ENCODE data around the gene CDC7.

Gene CDC7

GRCh38 chr1:91549041-91549735 lies 48.5 kb downstream of the CDC7 start:
- DNase-seq (ENCODE audit: low read depth): no peak

- DNase-seq (ENCODE audit: low read depth): no peak
Measured at GRCh38 chr1:91550961-91551360, 50.3 kb downstream of the CDC7 start.

- no peak for DNase-seq (ENCODE audit: low read depth)
Measured at GRCh38 chr1:91552091-91552490, 51.4 kb downstream of the CDC7 start.

GRCh38 chr1:91552596-91552995 lies 51.9 kb downstream of the CDC7 start:
- no peak for DNase-seq (ENCODE audit: low read depth)

GRCh38 chr1:91553177-91553591 lies 52.5 kb downstream of the CDC7 start:
- DNase-seq (ENCODE audit: low read depth): no peak

- no peak for DNase-seq (ENCODE audit: low read depth)
Measured at GRCh38 chr1:91555074-91555730, 54.6 kb downstream of the CDC7 start.

- peak; percentile 33 for DNase-seq (ENCODE audit: low read depth)
Measured at GRCh38 chr1:91555821-91556531, 55.3 kb downstream of the CDC7 start.

- no peak for DNase-seq (ENCODE audit: low read depth)
Measured at GRCh38 chr1:91556556-91556955, 55.9 kb downstream of the CDC7 start.

- no peak for DNase-seq (ENCODE audit: low read depth)
Measured at GRCh38 chr1:91557039-91557690, 56.5 kb downstream of the CDC7 start.

- DNase-seq (ENCODE audit: low read depth): no peak
Measured at GRCh38 chr1:91557826-91558225, 57.2 kb downstream of the CDC7 start.

- no peak for DNase-seq (ENCODE audit: low read depth)
Measured at GRCh38 chr1:91559046-91559750, 58.5 kb downstream of the CDC7 start.

GRCh38 chr1:91559838-91560565 lies 59.4 kb downstream of the CDC7 start:
- no peak for DNase-seq (ENCODE audit: low read depth)

GRCh38 chr1:91564888-91565701 lies 64.4 kb downstream of the CDC7 start:
- DNase-seq (ENCODE audit: low read depth): no peak

GRCh38 chr1:91567583-91567982 lies 66.9 kb downstream of the CDC7 start:
- no peak for DNase-seq (ENCODE audit: low read depth)

GRCh38 chr1:91568261-91568660 lies 67.6 kb downstream of the CDC7 start:
- DNase-seq (ENCODE audit: low read depth): no peak

GRCh38 chr1:91569411-91570119 lies 68.9 kb downstream of the CDC7 start:
- no peak for DNase-seq (ENCODE audit: low read depth)

GRCh38 chr1:91570120-91570448 lies 69.4 kb downstream of the CDC7 start:
- DNase-seq (ENCODE audit: low read depth): no peak

GRCh38 chr1:91572044-91572443 lies 71.4 kb downstream of the CDC7 start:
- no peak for DNase-seq (ENCODE audit: low read depth)
